Measurements from ENCODE around the gene KIAA0040. TPM values are rescaled to one million over a fixed set of nuclear protein-coding genes. Genes with fewer than 3 reads are reported as not detected.

The KIAA0040 gene
- total and polyA plus RNA-seq, 2 experiments from 2014 or later, result 1.4 to 1.6 TPM

- no peak for DNase-seq (ENCODE audit: low read depth in 1 of 2, low spot score in 1 of 2)
- Histone ChIP-seq H3K27me3 (no peaks in the 10 kb centered on the region), H3K4me1 (ENCODE audit: low read depth) (no peaks in the 10 kb centered on the region), H3K9me3 (ENCODE audit: low read depth) (no peaks in the 10 kb centered on the region), H3K4me3 (no peak overlapping the region), H3K36me3 (no peaks in the 10 kb centered on the region), H3K27ac (no peak overlapping the region)
- no peak for TF ChIP-seq CTCF (IDR thresholded peaks at IDR 0.05; ENCODE audit: low read depth, low read length)
Observed at GRCh38 chr1:175128523-175128922, 64.1 kb downstream of the KIAA0040 start.

GRCh38 chr1:175127565-175127964 is 65.0 kb downstream of the KIAA0040 start:
- no peaks in the 10 kb centered on the region for H3K4me1 ChIP-seq (ENCODE audit: low read depth)
- no peaks in the 10 kb centered on the region for H3K27me3 ChIP-seq
- H3K36me3 ChIP-seq, result no peaks in the 10 kb centered on the region
- DNase-seq (ENCODE audit: low read depth in 1 of 2, low spot score in 1 of 2), result no peak
- TF ChIP-seq CTCF (IDR thresholded peaks at IDR 0.05; ENCODE audit: low read depth, low read length), result no peak
- no peak overlapping the region for H3K27ac ChIP-seq
- H3K4me3 ChIP-seq, result no peak overlapping the region
- no peaks in the 10 kb centered on the region for H3K9me3 ChIP-seq (ENCODE audit: low read depth)

GRCh38 chr1:175126347-175126746 is 66.2 kb downstream of the KIAA0040 start:
- Histone ChIP-seq H3K9me3 (ENCODE audit: low read depth) (no peaks in the 10 kb centered on the region), H3K27ac (no peak overlapping the region), H3K27me3 (no peaks in the 10 kb centered on the region), H3K36me3 (no peaks in the 10 kb centered on the region), H3K4me3 (no peak overlapping the region), H3K4me1 (ENCODE audit: low read depth) (no peaks in the 10 kb centered on the region)
- no peak for TF ChIP-seq CTCF (IDR thresholded peaks at IDR 0.05; ENCODE audit: low read depth, low read length)
- peak in 1 of 2 donors; percentile 49 for DNase-seq (ENCODE audit: low read depth in 1 of 2, low spot score in 1 of 2)

- Histone ChIP-seq H3K9me3 (ENCODE audit: low read depth) (no peaks in the 10 kb centered on the region), H3K36me3 (no peaks in the 10 kb centered on the region), H3K27ac (no peak overlapping the region), H3K27me3 (no peaks in the 10 kb centered on the region), H3K4me1 (ENCODE audit: low read depth) (no peaks in the 10 kb centered on the region), H3K4me3 (no peak overlapping the region)
- DNase-seq (ENCODE audit: low read depth in 1 of 2, low spot score in 1 of 2), result peak in 1 of 2 donors; percentile 56
- no peak for TF ChIP-seq CTCF (IDR thresholded peaks at IDR 0.05; ENCODE audit: low read depth, low read length)
Observed at GRCh38 chr1:175124861-175125260, 67.7 kb downstream of the KIAA0040 start.

GRCh38 chr1:175120511-175120910 is 72.1 kb downstream of the KIAA0040 start:
- no peaks in the 10 kb centered on the region for H3K9me3 ChIP-seq (ENCODE audit: low read depth)

More at GRCh38 chr1:175120511-175120910, 72.1 kb downstream of the KIAA0040 start:
- no peak for TF ChIP-seq CTCF (IDR thresholded peaks at IDR 0.05; ENCODE audit: low read depth, low read length)
- Histone ChIP-seq H3K4me3 (no peak overlapping the region), H3K27ac (no peak overlapping the region), H3K27me3 (no peaks in the 10 kb centered on the region), H3K36me3 (no peaks in the 10 kb centered on the region), H3K4me1 (ENCODE audit: low read depth) (no peaks in the 10 kb centered on the region)
- DNase-seq (ENCODE audit: low read depth in 1 of 2, low spot score in 1 of 2), result no peak
